RWPE2 (cell line): ENCODE measurements around the gene UCN.

Source experiments
- ATAC-seq: fragments of 200-7000 bp; cut with Tn5 transposase; 3 replicates; pipeline ENCODE4 v1.9.1; 2021; ENCODE audit warnings: low read depth
- DNase-seq: peaks from one replicate; pipeline ENCODE4 v3.0.0-alpha.2; 2020; ENCODE audit warnings: low spot score
- H3K27ac ChIP-seq: fragments of 450-650 bp; 2 replicates; pipeline ENCODE4 v1.5.1; 2017; ENCODE audit warnings: mild to moderate bottlenecking; ENCODE audit not compliant: poor library complexity, severe bottlenecking
- H3K27me3 ChIP-seq: fragments of 250-450 bp; sonication (Bioruptor Pico); 2 replicates; pipeline ENCODE4 v1.5.1; 2021; ENCODE audit warnings: mild to moderate bottlenecking, moderate library complexity; ENCODE audit not compliant: insufficient read depth, poor library complexity, severe bottlenecking
- H3K36me3 ChIP-seq: fragments of 250-450 bp; sonication (Bioruptor Pico); 2 replicates; pipeline ENCODE4 v1.5.1; 2020; ENCODE audit warnings: low read depth, mild to moderate bottlenecking, moderate library complexity
- H3K4me1 ChIP-seq: fragments of 250-450 bp; sonication (Bioruptor Pico); 2 replicates; pipeline ENCODE4 v1.5.1; 2021; ENCODE audit warnings: mild to moderate bottlenecking, moderate library complexity; ENCODE audit not compliant: insufficient read depth, poor library complexity, severe bottlenecking
- H3K4me3 ChIP-seq: fragments of 250-450 bp; sonication (Bioruptor Pico); 2 replicates; pipeline ENCODE4 v1.5.1; 2021; ENCODE audit warnings: mild to moderate bottlenecking, moderate library complexity; ENCODE audit not compliant: severe bottlenecking
- H3K9me3 ChIP-seq: fragments of 250-450 bp; sonication (Bioruptor Pico); 2 replicates; pipeline ENCODE4 v1.5.1; 2021; ENCODE audit warnings: mild to moderate bottlenecking, moderate library complexity; ENCODE audit not compliant: severe bottlenecking
- CTCF ChIP-seq: fragments of 450-650 bp; IDR thresholded peaks from one replicate; pipeline ENCODE4 v1.5.1; 2017; ENCODE audit warnings: mild to moderate bottlenecking, moderate library complexity; ENCODE audit not compliant: poor library complexity, severe bottlenecking

UCN gene

GRCh38 chr2:27315122-27315521 lies 6.9 kb upstream of the UCN start:
- TF ChIP-seq CTCF: no peak
- Histone ChIP-seq H3K27ac (no peak overlapping the region), H3K4me1 (no peaks in the 10 kb centered on the region), H3K36me3 (no peaks in the 10 kb centered on the region), H3K9me3 (no peaks in the 10 kb centered on the region), H3K4me3 (no peak overlapping the region), H3K27me3 (no peaks in the 10 kb centered on the region)
- ATAC-seq (no peak), DNase-seq (no peak)

- H3K9me3 ChIP-seq: no peaks in the 10 kb centered on the region
- DNase-seq (no peak), ATAC-seq (no peak)
- no peak for TF ChIP-seq CTCF
- no peak overlapping the region for H3K27ac ChIP-seq
- H3K4me3 ChIP-seq: no peak overlapping the region
- no peaks in the 10 kb centered on the region for H3K27me3 ChIP-seq
- H3K4me1 ChIP-seq: no peaks in the 10 kb centered on the region
- H3K36me3 ChIP-seq: no peaks in the 10 kb centered on the region
Measured at GRCh38 chr2:27314709-27315108, 6.5 kb upstream of the UCN start.

DNA sequence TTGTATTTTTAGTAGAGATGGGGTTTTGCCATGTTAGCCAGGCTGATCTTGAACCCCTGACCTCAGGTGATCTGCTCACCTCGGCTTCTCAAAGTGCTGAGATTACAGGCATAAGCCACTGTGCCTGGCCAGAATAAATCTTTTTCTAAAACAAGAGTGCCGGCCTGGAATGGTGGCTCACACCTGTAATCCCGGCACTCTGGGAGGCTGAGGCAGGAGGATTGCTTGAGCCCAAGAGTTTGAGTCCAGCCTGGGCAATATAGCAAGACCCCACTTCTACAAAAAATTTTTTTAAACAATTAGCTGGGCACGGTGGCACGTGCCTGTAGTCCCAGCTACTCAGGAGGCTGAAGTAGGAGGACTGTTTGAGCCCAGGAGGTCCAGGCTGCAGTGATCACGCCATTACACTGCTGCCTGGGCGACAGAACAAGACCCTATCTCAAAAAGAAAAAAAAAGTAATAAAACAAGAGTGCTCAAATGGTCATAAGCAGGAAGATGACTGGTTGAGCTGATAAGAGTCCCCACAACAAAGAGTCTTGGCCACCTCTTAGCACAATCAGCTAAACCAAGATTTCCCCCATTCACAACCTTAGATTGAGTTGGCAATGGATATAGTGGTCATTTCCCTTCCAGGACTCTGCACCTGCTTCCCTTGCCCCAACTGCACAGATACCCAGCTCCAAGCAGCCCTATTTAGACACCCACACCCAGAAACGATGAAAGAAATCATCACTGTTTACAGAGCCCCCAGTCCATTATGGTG lies 5.8 kb upstream of the UCN start:
- H3K4me1 ChIP-seq: no peaks in the 10 kb centered on the region
- no peaks in the 10 kb centered on the region for H3K36me3 ChIP-seq
- H3K4me3 ChIP-seq: no peak overlapping the region
- no peaks in the 10 kb centered on the region for H3K9me3 ChIP-seq
- DNase-seq: no peak
- H3K27me3 ChIP-seq: no peaks in the 10 kb centered on the region
- H3K27ac ChIP-seq: no peak overlapping the region
- ATAC-seq: no peak
- no peak for TF ChIP-seq CTCF

GRCh38 chr2:27312152-27312551 lies 3.9 kb upstream of the UCN start:
- Histone ChIP-seq H3K36me3 (no peaks in the 10 kb centered on the region), H3K27ac (no peak overlapping the region), H3K9me3 (no peaks in the 10 kb centered on the region), H3K27me3 (peaks cover 19% of the 10 kb centered on the region), H3K4me3 (no peak overlapping the region), H3K4me1 (no peaks in the 10 kb centered on the region)
- TF ChIP-seq CTCF: no peak
- DNase-seq (no peak), ATAC-seq (no peak)

GRCh38 chr2:27309651-27310050 lies 1.4 kb upstream of the UCN start:
- Histone ChIP-seq H3K27me3 (peaks cover 44% of the 10 kb centered on the region), H3K4me1 (no peaks in the 10 kb centered on the region), H3K4me3 (no peak overlapping the region), H3K27ac (no peak overlapping the region), H3K9me3 (no peaks in the 10 kb centered on the region), H3K36me3 (no peaks in the 10 kb centered on the region)
- ATAC-seq (no peak), DNase-seq (no peak)
- no peak for TF ChIP-seq CTCF
